Measurements from ENCODE around the gene LYPD4. TPM values are rescaled to one million over a fixed set of nuclear protein-coding genes. Genes with fewer than 3 reads are reported as not detected.

Gene LYPD4
- total and polyA plus RNA-seq, 2 donors (not counting 1 experiment from before 2014, with no cell fraction given): not detected

DNA sequence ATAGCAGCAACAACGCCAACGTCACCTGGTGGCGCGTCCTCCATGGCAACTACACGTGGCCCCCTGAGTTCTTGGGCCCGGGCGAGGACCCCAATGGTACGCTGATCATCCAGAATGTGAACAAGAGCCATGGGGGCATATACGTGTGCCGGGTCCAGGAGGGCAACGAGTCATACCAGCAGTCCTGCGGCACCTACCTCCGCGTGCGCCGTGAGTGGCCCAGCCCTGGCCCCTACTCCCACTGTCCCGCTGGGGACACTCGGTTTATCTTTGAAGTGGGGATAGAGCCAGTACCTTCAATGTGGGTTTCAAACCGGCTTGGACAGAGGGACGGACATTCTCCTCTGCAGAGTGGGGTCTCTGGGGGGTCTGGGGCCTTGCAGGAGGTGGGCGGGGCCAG, 34.6 kb upstream of the LYPD4 start:
- Histone ChIP-seq H4K20me1 (ENCODE audit: control insufficient read depth, insufficient read depth, low read length, poor library complexity, severe bottlenecking) (peaks cover 57% of the 10 kb centered on the region), H3K79me2 (ENCODE audit: control insufficient read depth, insufficient read depth, low read length) (peaks cover 76% of the 10 kb centered on the region), H3K36me3 (replicated peaks in 1 of 2; ENCODE audit: control extremely low read depth in 1 of 2, control insufficient read depth in 1 of 2, extremely low read depth in 1 of 2, insufficient read depth in 2 of 2, low read length in 1 of 2) (peaks cover 0 to 40% of the 10 kb centered on the region in 2 experiments), H3K4me1 (ENCODE audit: control insufficient read depth in 2 of 2, insufficient read depth in 2 of 2, low read length in 2 of 2) (peaks cover 58 to 77% of the 10 kb centered on the region in 2 donors), H2AFZ (ENCODE audit: insufficient read depth, low read depth, low read length, poor library complexity, severe bottlenecking) (no peak overlapping the region), H3K4me3 (ENCODE audit: control extremely low read depth in 1 of 5, extremely low read depth in 1 of 5, insufficient read depth in 1 of 5, low read depth in 2 of 5, low read length in 4 of 5) (peak overlapping the region; percentile 32 to 100 (median 94)), H3K9me3 (ENCODE audit: control extremely low read depth in 1 of 3, control insufficient read depth in 2 of 3, insufficient read depth in 1 of 3, low read length in 2 of 3) (no peaks in the 10 kb centered on the region), H3K27me3 (replicated peaks in 1 of 4; ENCODE audit: control extremely low read depth in 1 of 4, control insufficient read depth in 3 of 4, insufficient read depth in 4 of 4, low read length in 3 of 4) (no peaks in the 10 kb centered on the region), H3K4me2 (replicated peaks; ENCODE audit: low read depth, low read length, poor library complexity, severe bottlenecking) (peak overlapping the region; percentile 84), H3K9ac (ENCODE audit: low read length) (peak overlapping the region; percentile 92), H3K27ac (ENCODE audit: low read length in 2 of 2) (peak overlapping the region; percentile 96 to 98)
- POLR2A ChIA-PET: interaction anchor here (4.1 to 6.6 kb wide), 2 partner anchors 9 to 19 kb away, joined by 44 to 92 read pairs; partner anchors contain the start of gene RPS19
- Mint-ChIP-seq H3K4me3 (peak overlapping the region; percentile 97), H3K9me3 (ENCODE audit: insufficient read depth) (no peaks in the 10 kb centered on the region), H3K27ac (peak overlapping the region; percentile 99), H3K27me3 (no peaks in the 10 kb centered on the region), H3K4me1 (peaks cover 68% of the 10 kb centered on the region)
- no peak for TF ChIP-seq EZH2 (IDR thresholded peaks at IDR 0.05; ENCODE audit: borderline replicate concordance, insufficient read depth, low read depth, low read length, poor library complexity, severe bottlenecking)
- TF ChIP-seq, protein P1, sequence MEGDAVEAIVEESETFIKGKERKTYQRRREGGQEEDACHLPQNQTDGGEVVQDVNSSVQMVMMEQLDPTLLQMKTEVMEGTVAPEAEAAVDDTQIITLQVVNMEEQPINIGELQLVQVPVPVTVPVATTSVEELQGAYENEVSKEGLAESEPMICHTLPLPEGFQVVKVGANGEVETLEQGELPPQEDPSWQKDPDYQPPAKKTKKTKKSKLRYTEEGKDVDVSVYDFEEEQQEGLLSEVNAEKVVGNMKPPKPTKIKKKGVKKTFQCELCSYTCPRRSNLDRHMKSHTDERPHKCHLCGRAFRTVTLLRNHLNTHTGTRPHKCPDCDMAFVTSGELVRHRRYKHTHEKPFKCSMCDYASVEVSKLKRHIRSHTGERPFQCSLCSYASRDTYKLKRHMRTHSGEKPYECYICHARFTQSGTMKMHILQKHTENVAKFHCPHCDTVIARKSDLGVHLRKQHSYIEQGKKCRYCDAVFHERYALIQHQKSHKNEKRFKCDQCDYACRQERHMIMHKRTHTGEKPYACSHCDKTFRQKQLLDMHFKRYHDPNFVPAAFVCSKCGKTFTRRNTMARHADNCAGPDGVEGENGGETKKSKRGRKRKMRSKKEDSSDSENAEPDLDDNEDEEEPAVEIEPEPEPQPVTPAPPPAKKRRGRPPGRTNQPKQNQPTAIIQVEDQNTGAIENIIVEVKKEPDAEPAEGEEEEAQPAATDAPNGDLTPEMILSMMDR (IDR thresholded peaks at IDR 0.05): no peak
- CTCF ChIA-PET: no interaction called here
- intact Hi-C loops (cut with micrococcal nuclease): loop anchor here (10.0 kb wide), 1 partner anchor 614 kb away; the partner anchor contains the start of gene HNRNPUL1
- WGBS (ENCODE audit: insufficient coverage): 81% methylated on average over 20 of the region's 21 CpGs
- DNase-seq (no peak), ATAC-seq (ENCODE audit: low read depth) (no peak)
